GM15510 (cell line): Measurements from ENCODE around the gene PTPRQ.

Source experiments
- POLR2A ChIP-seq: IDR thresholded peaks from 3 replicates; pipeline ENCODE4 v1.6.1; 2011; ENCODE audit warnings: borderline replicate concordance; ENCODE audit not compliant: insufficient read length; ENCODE audit errors: extremely low read depth

Gene PTPRQ

GRCh38 chr12:80710727-80711449 lies 266.9 kb downstream of the PTPRQ start:
- no peak for TF ChIP-seq POLR2A

- no peak for TF ChIP-seq POLR2A
Measured at GRCh38 chr12:80711866-80712265, 267.8 kb downstream of the PTPRQ start.

GRCh38 chr12:80712866-80713265 lies 268.8 kb downstream of the PTPRQ start:
- no peak for TF ChIP-seq POLR2A

- TF ChIP-seq POLR2A, result no peak
Measured at GRCh38 chr12:80713419-80713818, 269.4 kb downstream of the PTPRQ start.

- no peak for TF ChIP-seq POLR2A
Measured at GRCh38 chr12:80714055-80714454, 270.0 kb downstream of the PTPRQ start.

- no peak for TF ChIP-seq POLR2A
Measured at GRCh38 chr12:80714846-80715245, 270.8 kb downstream of the PTPRQ start.

GRCh38 chr12:80715713-80716249 lies 271.7 kb downstream of the PTPRQ start:
- TF ChIP-seq POLR2A, result no peak

GRCh38 chr12:80716696-80717469 lies 272.8 kb downstream of the PTPRQ start, which contains the start of gene MYF5:
TSS of gene MYF5 (plus strand) at chr12:80716912. CDS start at chr12:80717064, 152 bp downstream.
- TF ChIP-seq POLR2A, result no peak

- TF ChIP-seq POLR2A, result no peak
Measured at GRCh38 chr12:80717856-80718255, 273.8 kb downstream of the PTPRQ start.

GRCh38 chr12:80720516-80720915 lies 276.5 kb downstream of the PTPRQ start:
- no peak for TF ChIP-seq POLR2A

- no peak for TF ChIP-seq POLR2A
Measured at GRCh38 chr12:80721326-80721725, 277.3 kb downstream of the PTPRQ start.
